HFFc6 (cell line): ENCODE data around the gene LAMC2. TPM values are rescaled to one million over a fixed set of nuclear protein-coding genes. Genes with fewer than 3 reads are reported as not detected.

ENCODE experiments used
- DNase-seq: peaks from one replicate; pipeline ENCODE4 v3.0.0-alpha.2; 2018
- H3K27ac Mint-ChIP-seq: 2 replicates; pipeline ENCODE4 v1.8.0; 2020; ENCODE audit warnings: mild to moderate bottlenecking, mixed read lengths
- H3K27me3 Mint-ChIP-seq: 2 replicates; pipeline ENCODE4 v1.8.0; 2021; ENCODE audit warnings: mild to moderate bottlenecking, moderate library complexity, mixed read lengths; ENCODE audit not compliant: insufficient read depth
- H3K36me3 Mint-ChIP-seq: 2 replicates; pipeline ENCODE4 v1.8.0; 2021; ENCODE audit warnings: low read depth, mixed read lengths
- H3K4me1 Mint-ChIP-seq: 2 replicates; pipeline ENCODE4 v1.8.0; 2020; ENCODE audit warnings: low read depth, mixed read lengths
- H3K4me3 Mint-ChIP-seq: 2 replicates; pipeline ENCODE4 v1.8.0; 2020; ENCODE audit warnings: mild to moderate bottlenecking, moderate library complexity, mixed read lengths
- H3K9me3 Mint-ChIP-seq: 2 replicates; pipeline ENCODE4 v1.8.0; 2020; ENCODE audit warnings: mild to moderate bottlenecking, mixed read lengths
- total RNA-seq, 6 experiments: library from RNA; stranded (reverse); fragmentation: NEBNext Ultra II Directional; extraction: Animal tissue kit (Norgen Biotek cat#: 25700); gene quantifications; 2 replicates in 1 of 6; 3 replicates in 5 of 6; pipeline ENCODE4 v1.2.3, GENCODE V29; 2021
- TF ChIP-seq, protein P1 (sequence below): fragments of 200-600 bp; sonication (generic); IDR thresholded peaks from 2 replicates; pipeline ENCODE4 v1.5.0; 2021; ENCODE audit warnings: antibody characterized with exemption, mild to moderate bottlenecking

The LAMC2 gene
- total RNA-seq, 6 experiments from 2014 or later = 1.5 to 2.3 (median 1.7) TPM

- no peaks in the 10 kb centered on the region for H3K9me3 Mint-ChIP-seq
- H3K27me3 Mint-ChIP-seq = no peaks in the 10 kb centered on the region
- DNase-seq = no peak
- no peaks in the 10 kb centered on the region; the same call in 1 of the 2 replicates for H3K36me3 Mint-ChIP-seq
- peaks cover 46% of the 10 kb centered on the region for H3K4me1 Mint-ChIP-seq
- no peak overlapping the region for H3K4me3 Mint-ChIP-seq
- TF ChIP-seq, protein P1, sequence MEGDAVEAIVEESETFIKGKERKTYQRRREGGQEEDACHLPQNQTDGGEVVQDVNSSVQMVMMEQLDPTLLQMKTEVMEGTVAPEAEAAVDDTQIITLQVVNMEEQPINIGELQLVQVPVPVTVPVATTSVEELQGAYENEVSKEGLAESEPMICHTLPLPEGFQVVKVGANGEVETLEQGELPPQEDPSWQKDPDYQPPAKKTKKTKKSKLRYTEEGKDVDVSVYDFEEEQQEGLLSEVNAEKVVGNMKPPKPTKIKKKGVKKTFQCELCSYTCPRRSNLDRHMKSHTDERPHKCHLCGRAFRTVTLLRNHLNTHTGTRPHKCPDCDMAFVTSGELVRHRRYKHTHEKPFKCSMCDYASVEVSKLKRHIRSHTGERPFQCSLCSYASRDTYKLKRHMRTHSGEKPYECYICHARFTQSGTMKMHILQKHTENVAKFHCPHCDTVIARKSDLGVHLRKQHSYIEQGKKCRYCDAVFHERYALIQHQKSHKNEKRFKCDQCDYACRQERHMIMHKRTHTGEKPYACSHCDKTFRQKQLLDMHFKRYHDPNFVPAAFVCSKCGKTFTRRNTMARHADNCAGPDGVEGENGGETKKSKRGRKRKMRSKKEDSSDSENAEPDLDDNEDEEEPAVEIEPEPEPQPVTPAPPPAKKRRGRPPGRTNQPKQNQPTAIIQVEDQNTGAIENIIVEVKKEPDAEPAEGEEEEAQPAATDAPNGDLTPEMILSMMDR = no peak
- no peak overlapping the region for H3K27ac Mint-ChIP-seq
Observed at GRCh38 chr1:183206538-183207122, 20.6 kb downstream of the LAMC2 start.

- DNase-seq = peak; percentile 91
- Mint-ChIP-seq H3K9me3 (no peaks in the 10 kb centered on the region), H3K4me3 (peak overlapping the region; percentile 8; the same call in 1 of the 2 replicates), H3K27ac (peak overlapping the region; percentile 80), H3K4me1 (peaks cover 60% of the 10 kb centered on the region), H3K27me3 (no peaks in the 10 kb centered on the region), H3K36me3 (no peaks in the 10 kb centered on the region; the same call in 1 of the 2 replicates)
- TF ChIP-seq, protein P1 = no peak
Observed at GRCh38 chr1:183209533-183210158, 23.6 kb downstream of the LAMC2 start.

DNA sequence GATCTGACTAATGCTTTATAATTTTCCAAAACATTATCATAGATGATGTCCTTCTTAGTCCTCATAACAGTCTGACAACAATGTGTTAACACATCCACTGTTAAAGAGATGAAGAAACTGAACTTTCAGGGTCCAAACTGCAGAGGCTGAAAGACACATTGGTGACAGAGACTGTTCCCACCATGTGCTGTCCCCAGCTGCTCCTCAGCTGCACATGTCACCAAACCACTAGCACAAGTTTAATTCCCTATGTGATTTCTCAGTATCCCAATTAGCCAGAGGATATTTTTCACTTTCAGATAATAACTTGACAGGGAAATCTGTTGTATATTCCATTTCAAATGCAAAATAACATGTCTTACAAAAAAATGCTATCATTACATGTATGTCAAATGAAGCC is 24.6 kb downstream of the LAMC2 start:
- Mint-ChIP-seq H3K36me3 (no peaks in the 10 kb centered on the region; the same call in 1 of the 2 replicates), H3K27ac (peak overlapping the region; percentile 80; the same call in 1 of the 2 replicates)

DNA sequence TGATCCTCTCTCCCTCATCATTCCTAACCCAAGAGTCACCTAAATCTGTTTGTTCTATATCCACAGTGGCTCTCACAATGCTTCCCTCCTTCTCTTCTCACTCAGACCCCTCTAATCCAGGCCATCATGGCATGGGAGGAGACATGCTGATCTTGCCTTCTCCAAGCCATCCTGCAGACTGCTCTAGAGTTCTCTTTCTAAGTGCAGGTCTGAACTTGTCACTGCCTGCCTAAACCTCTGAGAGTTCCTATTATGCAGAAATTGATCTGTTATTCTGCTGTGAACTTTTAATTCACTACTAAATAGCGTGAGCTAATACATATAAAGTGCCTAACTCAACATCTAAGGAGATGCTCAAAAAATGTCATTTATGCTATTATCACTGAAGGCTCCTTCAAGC is 26.8 kb downstream of the LAMC2 start:
- Mint-ChIP-seq H3K27me3 (no peaks in the 10 kb centered on the region; the same call in 1 of the 2 replicates), H3K9me3 (no peaks in the 10 kb centered on the region), H3K4me1 (peaks cover 63% of the 10 kb centered on the region), H3K4me3 (no peak overlapping the region), H3K27ac (no peak overlapping the region), H3K36me3 (no peaks in the 10 kb centered on the region)
- DNase-seq = no peak
- TF ChIP-seq, protein P1 = no peak

More for the DNA sequence above, 24.6 kb downstream of the LAMC2 start:
- H3K27me3 Mint-ChIP-seq = no peaks in the 10 kb centered on the region; the same call in 1 of the 2 replicates
- TF ChIP-seq, protein P1 = no peak
- H3K9me3 Mint-ChIP-seq = no peaks in the 10 kb centered on the region
- peaks cover 59% of the 10 kb centered on the region for H3K4me1 Mint-ChIP-seq
- no peak for DNase-seq
- no peak overlapping the region for H3K4me3 Mint-ChIP-seq

- TF ChIP-seq, protein P1 = no peak
- H3K4me1 Mint-ChIP-seq = peaks cover 64% of the 10 kb centered on the region
- no peaks in the 10 kb centered on the region; the same call in 1 of the 2 replicates for H3K27me3 Mint-ChIP-seq
- H3K36me3 Mint-ChIP-seq = no peaks in the 10 kb centered on the region
- H3K27ac Mint-ChIP-seq = no peak overlapping the region
- DNase-seq = no peak
- H3K4me3 Mint-ChIP-seq = no peak overlapping the region
- H3K9me3 Mint-ChIP-seq = no peaks in the 10 kb centered on the region
Observed at GRCh38 chr1:183214021-183214970, 28.2 kb downstream of the LAMC2 start.
